ENCODE measurements around the gene AIFM3. TPM values are rescaled to one million over a fixed set of nuclear protein-coding genes. Genes with fewer than 3 reads are reported as not detected.

AIFM3 gene
- polyA plus RNA-seq, 1 donor = 3.2 TPM

Other genes with a start within 250 kb of the AIFM3 start
- gene SERPIND1, start 193.1 kb upstream of the AIFM3 start, polyA plus RNA-seq = 0.22 TPM
- 79.8 TPM for gene PI4KA, start 108.4 kb upstream of the AIFM3 start, polyA plus RNA-seq
- gene SNAP29, start 108.2 kb upstream of the AIFM3 start, polyA plus RNA-seq = 29.8 TPM
- 55.0 TPM for gene CRKL, start 49.8 kb upstream of the AIFM3 start, polyA plus RNA-seq
- 39.0 TPM for gene LZTR1, start 15.0 kb downstream of the AIFM3 start, polyA plus RNA-seq
- gene THAP7, start 34.9 kb downstream of the AIFM3 start, polyA plus RNA-seq = 27.0 TPM
- 1.4 TPM for gene P2RX6, start 47.9 kb downstream of the AIFM3 start, polyA plus RNA-seq
- gene SLC7A4, start 65.3 kb downstream of the AIFM3 start, polyA plus RNA-seq = 31.4 TPM
- gene LRRC74B, start 78.7 kb downstream of the AIFM3 start, polyA plus RNA-seq = 0.22 TPM

Measured in large intestine (tissue), 1 donor.